Ishikawa (cell line): ENCODE results near the gene SLC25A26.

Experiments used
- CEBPB ChIP-seq: IDR thresholded peaks from 2 replicates; pipeline ENCODE4 v1.6.1; 2012
- CREB1 ChIP-seq: IDR thresholded peaks from 2 replicates; pipeline ENCODE4 v1.6.1; 2012; ENCODE audit warnings: low read depth
- EGR1 ChIP-seq: IDR thresholded peaks from 2 replicates; pipeline ENCODE4 v1.6.1; 2012
- EP300 ChIP-seq: IDR thresholded peaks from 2 replicates; pipeline ENCODE4 v1.6.1; 2012; ENCODE audit warnings: borderline replicate concordance
- FOXM1 ChIP-seq: IDR thresholded peaks from 2 replicates; pipeline ENCODE4 v1.6.1; 2012; ENCODE audit warnings: low read depth, borderline replicate concordance
- NFIC ChIP-seq: IDR thresholded peaks from 2 replicates; pipeline ENCODE4 v1.6.1; 2012
- RAD21 ChIP-seq: IDR thresholded peaks from 2 replicates; pipeline ENCODE4 v1.6.1; 2012; ENCODE audit warnings: low read depth
- TAF1 ChIP-seq: IDR thresholded peaks from 2 replicates; pipeline ENCODE4 v1.6.1; 2012; ENCODE audit warnings: low read depth, mild to moderate bottlenecking
- TCF12 ChIP-seq: IDR thresholded peaks from 2 replicates; pipeline ENCODE4 v1.6.1; 2012; ENCODE audit warnings: low read depth
- TEAD4 ChIP-seq: IDR thresholded peaks from 2 replicates; pipeline ENCODE4 v1.6.1; 2012
- YY1 ChIP-seq: IDR thresholded peaks from 2 replicates; pipeline ENCODE4 v1.6.1; 2012; ENCODE audit warnings: low read depth
- ZBTB7A ChIP-seq: IDR thresholded peaks from 2 replicates; pipeline ENCODE4 v1.6.1; 2012; ENCODE audit warnings: low read depth
- TF ChIP-seq, protein P1 (sequence below): IDR thresholded peaks from 2 replicates; pipeline ENCODE4 v1.6.1; 2012
- TF ChIP-seq, protein P2 (sequence below): IDR thresholded peaks from 2 replicates; pipeline ENCODE4 v1.6.1; 2012
- TF ChIP-seq, protein P3 (sequence below): IDR thresholded peaks from 2 replicates; pipeline ENCODE4 v1.6.1; 2012; ENCODE audit warnings: low read depth, mild to moderate bottlenecking

Gene SLC25A26

DNA sequence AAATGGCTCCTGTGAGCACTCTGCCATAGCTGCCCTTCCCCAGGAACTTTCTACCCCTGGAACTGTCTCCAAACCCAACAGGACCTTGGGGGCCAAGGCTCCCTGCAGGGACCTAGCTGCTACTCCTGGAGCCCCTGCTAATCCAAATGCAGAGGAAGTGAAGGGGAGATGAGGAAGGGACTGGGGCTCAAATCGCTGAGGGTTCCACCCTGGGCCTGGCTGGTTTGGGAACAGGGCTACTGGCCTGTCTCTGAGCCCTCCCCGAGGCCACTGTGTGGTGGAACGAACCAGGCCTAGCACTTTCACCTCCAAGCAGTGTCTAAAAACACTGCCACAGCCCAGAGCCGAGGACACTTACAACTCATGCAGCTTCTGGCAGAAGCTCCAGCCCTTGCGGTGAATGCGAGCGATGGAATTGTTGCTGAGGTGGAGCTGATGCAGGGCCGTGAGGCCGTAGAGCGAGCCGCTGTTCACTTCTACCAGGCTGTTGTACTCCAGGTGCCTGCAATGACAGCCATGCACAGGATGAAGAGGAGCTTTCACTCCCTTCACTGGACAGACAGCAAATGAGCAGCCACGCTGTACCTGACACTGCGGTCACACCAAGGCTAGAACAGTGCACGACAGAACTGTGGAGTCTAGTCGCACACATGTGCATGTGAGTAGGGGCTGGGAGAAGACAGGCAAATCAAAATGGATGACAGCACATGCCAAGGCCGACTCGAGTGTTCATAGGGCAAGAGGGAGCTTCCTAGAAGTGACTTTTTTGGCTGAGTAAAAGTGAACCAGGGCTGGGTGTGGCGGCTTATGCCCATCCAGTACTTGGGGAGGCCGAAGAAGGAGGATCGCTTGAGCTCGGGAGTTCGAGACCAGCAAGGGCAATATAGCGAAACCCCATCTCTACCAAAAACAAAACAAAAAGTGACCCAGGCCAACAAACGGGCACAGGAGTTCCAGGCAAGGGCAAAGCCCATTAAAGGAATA is 189.3 kb downstream of the SLC25A26 start:
- no peak for TF ChIP-seq TCF12
- no peak for TF ChIP-seq FOXM1
- no peak for TF ChIP-seq YY1
- TF ChIP-seq, protein P1, sequence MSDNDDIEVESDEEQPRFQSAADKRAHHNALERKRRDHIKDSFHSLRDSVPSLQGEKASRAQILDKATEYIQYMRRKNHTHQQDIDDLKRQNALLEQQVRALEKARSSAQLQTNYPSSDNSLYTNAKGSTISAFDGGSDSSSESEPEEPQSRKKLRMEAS = no peak

DNA sequence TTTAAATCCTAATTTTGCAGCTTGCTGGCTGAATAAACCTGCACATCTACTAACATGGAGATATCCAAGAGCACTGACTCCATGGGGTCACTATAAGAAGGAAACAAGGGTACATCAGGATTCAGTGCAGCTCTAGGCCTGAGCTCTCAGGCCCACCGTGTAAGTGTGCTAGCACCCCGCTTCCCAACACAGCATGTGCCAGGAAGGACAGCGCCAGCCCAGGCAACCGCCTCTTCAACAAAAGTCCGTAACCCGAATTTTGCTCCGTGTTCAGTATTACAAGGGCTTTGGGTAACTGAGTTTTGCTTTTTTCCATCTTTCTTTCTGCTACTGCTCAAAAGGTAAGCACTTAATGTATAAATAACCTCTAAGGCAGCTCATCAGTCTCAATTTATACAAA is 190.2 kb downstream of the SLC25A26 start:
- no peak for TF ChIP-seq ZBTB7A
- TF ChIP-seq, protein P2, sequence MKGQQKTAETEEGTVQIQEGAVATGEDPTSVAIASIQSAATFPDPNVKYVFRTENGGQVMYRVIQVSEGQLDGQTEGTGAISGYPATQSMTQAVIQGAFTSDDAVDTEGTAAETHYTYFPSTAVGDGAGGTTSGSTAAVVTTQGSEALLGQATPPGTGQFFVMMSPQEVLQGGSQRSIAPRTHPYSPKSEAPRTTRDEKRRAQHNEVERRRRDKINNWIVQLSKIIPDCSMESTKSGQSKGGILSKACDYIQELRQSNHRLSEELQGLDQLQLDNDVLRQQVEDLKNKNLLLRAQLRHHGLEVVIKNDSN = no peak
- no peak for TF ChIP-seq CEBPB
- TF ChIP-seq EP300 = no peak
- TF ChIP-seq NFIC = no peak
- no peak for TF ChIP-seq EGR1
- no peak for TF ChIP-seq TCF12
- TF ChIP-seq YY1 = no peak
- no peak for TF ChIP-seq RAD21
- TF ChIP-seq FOXM1 = no peak
- TF ChIP-seq, protein P1 = no peak
- TF ChIP-seq CREB1 = no peak
- TF ChIP-seq TEAD4 = no peak
- TF ChIP-seq, protein P3, sequence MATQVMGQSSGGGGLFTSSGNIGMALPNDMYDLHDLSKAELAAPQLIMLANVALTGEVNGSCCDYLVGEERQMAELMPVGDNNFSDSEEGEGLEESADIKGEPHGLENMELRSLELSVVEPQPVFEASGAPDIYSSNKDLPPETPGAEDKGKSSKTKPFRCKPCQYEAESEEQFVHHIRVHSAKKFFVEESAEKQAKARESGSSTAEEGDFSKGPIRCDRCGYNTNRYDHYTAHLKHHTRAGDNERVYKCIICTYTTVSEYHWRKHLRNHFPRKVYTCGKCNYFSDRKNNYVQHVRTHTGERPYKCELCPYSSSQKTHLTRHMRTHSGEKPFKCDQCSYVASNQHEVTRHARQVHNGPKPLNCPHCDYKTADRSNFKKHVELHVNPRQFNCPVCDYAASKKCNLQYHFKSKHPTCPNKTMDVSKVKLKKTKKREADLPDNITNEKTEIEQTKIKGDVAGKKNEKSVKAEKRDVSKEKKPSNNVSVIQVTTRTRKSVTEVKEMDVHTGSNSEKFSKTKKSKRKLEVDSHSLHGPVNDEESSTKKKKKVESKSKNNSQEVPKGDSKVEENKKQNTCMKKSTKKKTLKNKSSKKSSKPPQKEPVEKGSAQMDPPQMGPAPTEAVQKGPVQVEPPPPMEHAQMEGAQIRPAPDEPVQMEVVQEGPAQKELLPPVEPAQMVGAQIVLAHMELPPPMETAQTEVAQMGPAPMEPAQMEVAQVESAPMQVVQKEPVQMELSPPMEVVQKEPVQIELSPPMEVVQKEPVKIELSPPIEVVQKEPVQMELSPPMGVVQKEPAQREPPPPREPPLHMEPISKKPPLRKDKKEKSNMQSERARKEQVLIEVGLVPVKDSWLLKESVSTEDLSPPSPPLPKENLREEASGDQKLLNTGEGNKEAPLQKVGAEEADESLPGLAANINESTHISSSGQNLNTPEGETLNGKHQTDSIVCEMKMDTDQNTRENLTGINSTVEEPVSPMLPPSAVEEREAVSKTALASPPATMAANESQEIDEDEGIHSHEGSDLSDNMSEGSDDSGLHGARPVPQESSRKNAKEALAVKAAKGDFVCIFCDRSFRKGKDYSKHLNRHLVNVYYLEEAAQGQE = no peak

DNA sequence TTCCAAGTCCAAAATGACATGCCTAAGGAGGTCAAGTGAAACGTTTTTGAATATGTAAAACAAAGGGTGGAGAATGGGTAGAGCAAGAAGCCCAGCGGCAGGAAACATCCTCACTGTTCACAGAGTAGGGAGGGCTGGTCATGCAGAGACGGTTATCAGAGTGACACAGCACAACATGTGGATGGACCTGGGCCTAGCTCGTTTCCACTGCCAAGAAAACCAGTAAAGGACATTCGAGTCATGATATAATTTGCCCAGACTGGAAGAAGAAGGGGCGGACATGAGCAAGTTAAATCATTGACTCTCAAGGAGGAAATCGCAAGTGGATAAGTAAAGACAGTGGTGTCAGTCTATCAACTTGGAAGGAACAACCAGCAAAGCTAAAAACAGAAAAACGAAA is 190.7 kb downstream of the SLC25A26 start:
- TF ChIP-seq TEAD4 (no peak), TAF1 (no peak), EGR1 (no peak), YY1 (no peak), CEBPB (no peak), RAD21 (no peak), EP300 (no peak), NFIC (no peak), ZBTB7A (no peak), TCF12 (no peak), CREB1 (no peak), FOXM1 (no peak)
- TF ChIP-seq, protein P2 = no peak
- TF ChIP-seq, protein P1 = no peak
- TF ChIP-seq, protein P3 = no peak

DNA sequence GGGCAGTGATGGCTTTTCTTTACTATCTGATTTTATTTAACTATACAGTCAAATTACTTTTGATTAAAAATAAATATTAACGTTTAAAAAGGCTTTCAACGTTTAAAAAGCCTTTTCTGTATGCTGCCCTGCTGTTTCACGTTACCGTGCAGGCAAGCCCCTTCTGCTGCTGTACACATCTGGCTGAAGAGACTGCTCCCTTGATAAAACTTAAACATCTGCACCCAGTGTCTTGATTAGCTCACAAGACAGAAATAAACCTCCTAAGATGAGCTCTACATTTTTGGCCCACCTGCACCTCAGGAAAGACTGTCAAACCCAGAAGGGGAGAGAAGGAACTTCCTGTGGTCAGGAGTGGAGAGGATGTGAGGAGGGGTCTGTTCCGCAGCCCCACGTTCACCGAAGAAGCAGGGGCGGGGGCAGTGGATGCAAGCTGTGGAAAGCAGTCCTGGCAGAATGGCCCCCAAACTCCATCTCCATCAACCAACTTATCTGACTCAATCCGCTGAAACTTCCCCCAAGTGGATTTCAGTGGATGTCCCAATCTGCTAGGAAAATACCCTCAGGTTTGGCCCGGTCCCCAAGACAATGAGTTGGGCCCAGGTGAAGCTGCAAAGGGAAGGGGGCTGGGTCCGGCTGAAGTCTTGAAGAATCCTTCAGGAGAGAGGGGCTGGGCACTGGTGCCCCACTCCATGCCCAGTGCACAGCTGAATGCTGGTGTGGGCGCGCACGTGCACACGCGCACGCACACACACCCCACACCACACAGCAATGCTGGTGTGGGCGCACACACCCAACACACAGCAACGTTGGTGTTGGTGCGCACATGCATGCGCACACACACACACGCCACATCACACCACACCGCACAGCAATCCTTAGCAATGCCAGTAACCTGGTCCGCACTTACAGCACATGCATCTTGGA is 191.4 kb downstream of the SLC25A26 start:
- TF ChIP-seq NFIC (no peak), TCF12 (no peak), EP300 (no peak), RAD21 (no peak)

DNA sequence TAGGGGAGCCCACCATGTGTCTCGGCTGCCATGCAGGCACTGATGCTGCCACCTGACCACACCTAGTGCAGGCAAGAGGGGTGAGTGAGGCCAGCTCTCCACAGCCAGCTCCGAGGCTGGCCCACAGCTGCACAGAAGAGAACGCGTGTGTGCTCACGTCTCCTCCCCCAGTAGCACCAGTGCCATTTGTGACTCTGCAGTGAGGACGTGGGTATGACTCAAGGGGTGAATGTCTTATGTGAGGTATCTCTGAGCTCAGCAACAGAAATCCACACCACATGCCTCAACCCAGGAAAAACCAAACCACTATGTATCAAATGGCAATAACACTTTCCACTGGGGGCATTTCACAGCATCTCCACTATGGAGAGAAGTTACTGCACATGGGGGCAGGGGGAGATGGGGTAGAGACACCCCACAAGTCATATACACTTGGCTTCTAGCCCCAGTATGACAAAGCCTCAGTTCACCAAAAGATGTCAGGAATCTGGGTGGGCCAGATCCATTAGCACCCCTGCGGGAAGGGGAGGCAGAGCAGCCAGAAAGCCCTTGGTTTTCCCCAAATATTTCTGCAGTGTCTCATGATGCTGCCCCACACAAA is 192.4 kb downstream of the SLC25A26 start:
- TF ChIP-seq TCF12 (no peak), NFIC (no peak), EGR1 (no peak)
- TF ChIP-seq, protein P3 = no peak
